ENCODE results near the gene CORO2B. TPM values are rescaled to one million over a fixed set of nuclear protein-coding genes. Genes with fewer than 3 reads are reported as not detected.
"Not testable (repeated sequence)": the region's sequence is repeated elsewhere in the genome, so short reads cannot be mapped to it uniquely, and the experiment has no call there.

The CORO2B gene
- total RNA-seq, 1 experiment from 2014 or later = 0.17 TPM

DNA sequence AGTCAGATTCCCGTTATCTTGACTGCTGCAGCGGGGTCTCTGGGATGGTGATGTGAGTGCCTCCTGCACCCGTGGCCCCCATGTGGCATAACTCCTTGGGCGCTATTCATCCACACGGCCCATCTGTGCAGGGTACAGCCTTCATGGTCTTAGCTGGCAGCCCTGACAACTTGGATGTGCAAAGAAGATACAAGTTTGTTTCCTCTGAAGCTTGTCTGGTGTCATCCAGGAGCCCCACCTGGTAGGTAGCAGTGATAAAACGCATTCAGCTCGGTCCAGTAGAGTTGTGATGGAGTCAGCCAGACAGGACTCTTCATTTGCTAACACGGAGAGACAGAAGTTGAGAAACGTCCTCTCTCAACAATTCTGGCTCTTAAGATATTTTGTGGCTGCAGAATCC is 53.3 kb downstream of the CORO2B start:
- in situ Hi-C loops (cut with HindIII; ENCODE audit: low pct_unique_long_range_greater_than_20kb, low sequenced_read_pairs) = no loop called here
- DNase-seq (ENCODE audit: low read depth) = no peak

DNA sequence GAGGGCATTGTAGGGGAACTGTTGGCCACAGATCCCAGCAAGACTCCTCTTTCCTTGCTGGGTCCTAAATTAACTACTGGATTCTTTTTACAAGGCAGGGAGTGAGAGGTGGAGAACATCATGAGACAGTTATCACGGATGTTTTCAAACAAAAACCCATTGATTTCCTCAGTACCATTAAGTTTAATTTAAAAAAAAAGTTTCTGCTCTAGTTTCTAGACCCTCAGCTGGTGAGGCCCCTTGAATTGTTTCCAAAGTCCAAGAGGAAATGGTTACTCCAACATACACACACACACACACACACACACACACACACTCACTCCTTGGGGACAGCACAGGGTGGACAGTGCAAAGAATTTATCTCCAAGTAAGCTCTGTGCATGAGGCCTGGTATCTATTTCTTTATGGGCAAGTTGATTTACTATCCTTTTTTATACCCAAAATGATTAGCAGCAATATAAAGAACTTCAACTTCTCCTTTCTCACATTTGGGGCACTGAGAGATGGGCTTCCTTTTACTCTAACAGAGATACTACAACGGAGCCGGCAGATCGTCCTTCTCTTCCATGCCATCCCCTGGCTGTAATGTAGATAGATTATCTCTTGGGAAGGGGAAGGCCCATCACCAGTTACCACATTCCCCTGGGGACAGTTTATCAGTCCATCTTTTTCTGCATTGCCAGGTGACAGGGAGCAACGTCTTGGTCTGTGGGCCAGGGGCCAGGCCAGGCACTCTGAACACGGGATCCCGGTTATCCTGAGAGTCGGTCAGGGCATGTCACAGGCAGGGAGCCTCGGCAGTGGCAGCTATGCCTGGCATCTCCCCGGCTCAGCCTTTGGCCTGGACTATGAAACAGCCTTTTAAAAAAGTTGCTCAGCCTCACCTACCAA is 54.7 kb downstream of the CORO2B start:
- DNase-seq (ENCODE audit: low read depth) = no peak
- in situ Hi-C loops (cut with HindIII; ENCODE audit: low pct_unique_long_range_greater_than_20kb, low sequenced_read_pairs) = no loop called here

DNA sequence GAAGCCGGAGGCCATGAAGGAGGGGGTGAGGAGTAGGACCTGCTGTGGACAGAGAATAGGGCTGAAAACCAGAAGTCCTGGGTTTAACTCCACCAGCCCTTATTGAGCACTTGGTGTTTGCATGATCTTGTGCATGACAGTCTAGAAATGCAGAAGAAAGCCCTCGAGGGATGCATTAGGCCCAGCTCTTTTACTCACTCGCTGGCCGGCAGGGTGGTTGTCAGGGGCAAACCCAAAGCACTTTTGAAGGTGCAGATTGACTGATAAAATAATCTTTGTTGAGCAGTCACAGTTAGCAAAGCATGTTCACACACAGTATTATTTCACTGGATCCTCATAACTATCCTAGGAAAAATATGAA is 55.3 kb downstream of the CORO2B start:
- DNase-seq (ENCODE audit: low read depth) = no peak
- in situ Hi-C loops (cut with HindIII; ENCODE audit: low pct_unique_long_range_greater_than_20kb, low sequenced_read_pairs) = no loop called here

DNA sequence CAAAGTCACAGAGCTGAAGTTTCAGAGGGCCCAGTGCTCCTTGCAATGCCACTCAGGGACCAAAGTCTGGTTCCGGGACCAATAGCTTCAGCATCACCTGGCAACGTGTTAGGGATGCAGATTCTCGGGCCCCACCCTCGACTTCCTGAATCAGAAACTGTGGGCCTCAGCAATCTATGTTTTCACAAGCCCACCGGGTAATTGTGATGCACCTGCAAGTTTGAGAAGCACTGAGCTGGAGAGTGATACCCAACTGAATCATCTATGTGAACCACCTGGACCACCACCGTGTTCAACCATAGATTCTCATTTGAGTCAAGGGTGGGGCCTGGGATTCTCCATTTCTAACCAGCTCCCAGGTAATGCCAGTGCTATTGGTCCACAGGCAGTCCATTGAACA is 55.7 kb downstream of the CORO2B start:
- no peak for DNase-seq (ENCODE audit: low read depth)
- in situ Hi-C loops (cut with HindIII; ENCODE audit: low pct_unique_long_range_greater_than_20kb, low sequenced_read_pairs) = no loop called here

DNA sequence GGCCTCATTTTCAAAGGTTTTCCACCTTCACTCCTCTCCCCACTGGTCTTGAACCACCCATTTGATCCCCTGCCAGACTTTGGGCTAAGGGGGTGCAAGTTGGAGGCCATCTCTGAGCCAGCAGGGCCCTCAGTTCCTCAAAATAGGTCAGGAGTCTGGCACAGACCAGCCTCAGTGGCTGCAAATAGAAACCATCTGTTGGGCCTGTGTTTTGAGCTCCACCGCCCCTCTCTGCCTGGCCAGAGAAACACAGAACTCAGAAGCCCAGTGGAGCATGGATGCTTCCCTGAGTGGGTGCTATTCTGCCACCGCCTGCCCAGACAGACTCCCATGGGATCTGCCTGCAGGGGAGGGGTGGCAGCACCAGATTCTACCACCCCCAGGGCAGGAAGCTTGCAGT is 56.3 kb downstream of the CORO2B start:
- in situ Hi-C loops (cut with HindIII; ENCODE audit: low pct_unique_long_range_greater_than_20kb, low sequenced_read_pairs) = no loop called here
- DNase-seq (ENCODE audit: low read depth) = no peak

DNA sequence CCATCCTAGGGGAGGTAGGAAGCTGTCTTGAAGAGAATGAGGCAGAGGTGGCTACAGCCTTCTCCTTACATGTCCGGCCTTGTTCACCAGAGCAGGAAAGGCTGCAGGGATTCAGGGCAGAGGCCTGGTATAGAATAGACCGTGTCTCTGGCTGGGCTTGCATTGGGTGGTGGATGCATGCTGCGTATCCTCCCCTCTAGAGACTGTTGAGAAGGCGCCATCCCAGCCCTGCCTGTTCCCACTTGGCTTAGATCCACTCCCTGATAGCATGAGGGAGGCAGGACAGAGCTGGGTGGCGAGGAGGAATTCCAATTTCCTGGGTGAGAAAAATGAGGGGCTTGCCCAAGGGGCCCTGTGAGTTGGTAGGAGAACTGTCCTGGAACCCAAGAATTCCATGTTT is 57.5 kb downstream of the CORO2B start:
- no peak for DNase-seq (ENCODE audit: low read depth)
- in situ Hi-C loops (cut with HindIII; ENCODE audit: low pct_unique_long_range_greater_than_20kb, low sequenced_read_pairs) = no loop called here

DNA sequence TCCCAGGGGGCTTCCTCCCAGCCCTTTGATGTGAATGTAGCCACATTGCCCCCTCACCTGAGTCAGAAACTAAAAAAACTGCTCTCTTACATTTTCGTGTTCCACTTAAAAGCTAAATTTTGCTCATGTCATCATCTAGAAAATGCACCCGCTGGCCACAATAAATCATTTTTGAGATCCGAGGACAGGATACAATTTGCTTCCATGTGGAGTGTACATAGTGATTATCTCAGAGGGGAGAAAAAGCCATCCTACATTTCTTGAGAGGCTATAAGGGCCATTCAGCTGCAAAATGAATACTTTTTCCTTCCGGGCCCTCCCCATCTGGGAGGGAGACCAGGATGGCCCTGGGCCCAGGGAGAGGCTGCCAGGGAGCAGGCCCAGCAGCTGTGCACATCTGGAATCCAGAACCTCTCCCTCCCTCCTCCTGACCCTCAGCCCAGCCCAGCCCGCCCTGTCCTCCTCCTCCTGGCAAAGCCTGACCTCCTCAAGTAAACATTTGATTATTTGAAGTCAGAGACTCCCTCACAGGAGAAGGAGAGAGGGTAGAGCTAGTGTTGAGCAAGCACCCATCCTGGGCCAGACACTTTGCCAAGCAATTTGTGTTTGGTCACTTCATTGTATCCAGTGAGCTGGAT is 59.1 kb downstream of the CORO2B start:
- in situ Hi-C loops (cut with HindIII; ENCODE audit: low pct_unique_long_range_greater_than_20kb, low sequenced_read_pairs) = no loop called here
- DNase-seq (ENCODE audit: low read depth) = no peak

DNA sequence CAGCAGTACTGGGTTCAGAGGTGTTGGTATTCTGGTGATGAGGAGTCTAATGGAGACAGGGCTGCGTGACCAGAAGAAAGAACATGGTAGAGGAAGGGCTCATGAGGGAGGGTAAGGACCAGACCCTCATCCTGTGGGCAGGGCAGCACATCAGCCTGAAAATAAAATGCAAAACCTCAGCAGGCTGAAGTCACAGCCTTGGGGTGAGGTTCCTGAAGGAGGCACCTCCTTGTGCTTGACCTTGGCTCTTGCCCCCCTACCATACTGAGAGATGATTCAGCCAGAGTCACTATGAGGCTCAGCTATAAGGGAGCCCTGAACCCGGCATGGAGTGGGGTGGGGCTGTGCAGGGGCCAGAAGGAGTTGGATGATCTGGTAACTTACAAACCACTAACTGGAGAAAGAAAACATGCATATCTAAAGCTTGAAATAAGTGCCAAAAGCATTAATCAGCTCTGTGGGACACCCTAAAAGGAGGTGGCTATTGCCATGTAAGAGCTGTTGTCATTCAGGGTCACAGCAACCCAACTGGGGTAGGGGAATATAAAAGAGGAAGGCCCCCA is 60.2 kb downstream of the CORO2B start:
- no peak for DNase-seq (ENCODE audit: low read depth)
- in situ Hi-C loops (cut with HindIII; ENCODE audit: low pct_unique_long_range_greater_than_20kb, low sequenced_read_pairs) = no loop called here

DNA sequence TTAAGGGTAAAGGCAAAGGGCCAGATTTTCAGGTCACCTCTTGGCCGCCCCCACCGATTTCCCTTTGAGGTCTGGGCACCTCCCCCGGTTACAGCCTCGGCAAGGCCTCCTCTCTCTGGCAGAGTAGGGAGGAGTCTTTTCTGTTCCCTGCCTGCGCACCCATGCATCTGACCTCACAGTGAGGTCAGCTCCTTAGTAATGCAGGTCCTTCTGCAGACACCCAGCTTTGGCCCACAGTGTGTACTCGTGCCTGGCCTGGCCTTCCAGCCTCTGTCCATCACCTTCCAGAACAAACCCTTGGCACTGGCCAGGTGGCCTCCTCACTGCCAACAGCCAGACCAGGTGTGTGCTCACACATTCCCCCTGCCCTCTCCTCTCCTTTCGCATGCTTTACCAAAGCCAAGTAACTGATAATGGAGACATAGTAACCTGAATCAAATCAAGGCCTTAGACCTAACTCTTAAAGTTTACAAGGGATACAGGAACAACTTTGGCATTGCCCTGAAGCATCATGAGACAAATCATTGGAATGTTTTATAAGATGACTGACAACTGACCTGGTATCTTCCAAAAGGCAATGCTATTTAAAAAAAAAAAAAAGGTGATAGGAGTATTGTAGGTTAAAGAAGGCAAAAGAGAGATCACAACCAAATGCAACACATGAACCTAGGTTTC is 61.3 kb downstream of the CORO2B start:
- in situ Hi-C loops (cut with HindIII; ENCODE audit: low pct_unique_long_range_greater_than_20kb, low sequenced_read_pairs) = no loop called here
- DNase-seq (ENCODE audit: low read depth) = no peak

DNA sequence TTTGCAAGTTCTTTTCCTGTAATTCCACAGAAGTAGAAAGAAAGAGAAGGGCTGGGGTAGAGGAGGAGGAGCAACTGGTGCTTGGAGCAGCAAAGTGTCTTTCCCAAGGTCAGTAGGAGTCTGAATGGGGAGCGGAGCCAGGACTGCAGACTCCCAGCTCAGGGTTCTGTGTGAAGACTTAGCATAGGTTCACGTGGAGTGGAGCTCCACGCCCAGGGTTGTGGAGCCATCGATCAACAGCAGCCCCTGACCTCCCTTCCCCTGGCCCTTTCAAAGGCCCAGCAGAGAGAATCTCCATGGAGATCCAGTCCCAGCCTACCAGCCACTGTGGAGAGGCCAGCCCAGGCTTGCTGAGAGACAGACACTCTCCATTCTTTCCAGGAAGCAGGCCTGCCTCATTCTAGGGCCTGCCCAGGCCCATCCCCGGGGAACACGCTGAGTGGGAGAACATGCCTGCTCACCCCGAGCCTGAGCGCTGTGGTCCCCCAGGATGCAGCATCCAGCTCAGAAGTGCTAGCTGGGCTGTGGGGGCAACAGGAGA is 62.1 kb downstream of the CORO2B start:
- in situ Hi-C loops (cut with HindIII; ENCODE audit: low pct_unique_long_range_greater_than_20kb, low sequenced_read_pairs) = no loop called here
- no peak for DNase-seq (ENCODE audit: low read depth)

DNA sequence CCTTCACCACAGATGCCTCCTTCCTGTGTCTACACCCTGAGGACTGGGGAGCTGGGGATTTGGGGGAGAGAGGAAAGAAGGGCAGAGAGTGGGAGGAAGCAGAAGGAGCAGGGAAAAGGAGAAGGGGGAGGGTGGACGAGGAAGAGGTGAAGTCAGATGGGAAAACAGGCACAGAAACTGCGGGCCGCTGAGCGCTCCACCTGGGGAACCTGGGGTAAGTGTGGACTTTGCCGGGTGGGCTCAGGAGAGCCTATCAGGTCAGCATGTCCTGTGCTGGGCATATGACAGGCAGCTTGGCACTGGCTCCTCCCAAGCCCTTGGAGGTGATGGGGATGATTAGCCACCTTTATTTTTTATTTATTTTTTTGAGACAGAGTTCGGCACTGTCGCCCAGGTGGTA is 62.6 kb downstream of the CORO2B start:
- in situ Hi-C loops (cut with HindIII; ENCODE audit: low pct_unique_long_range_greater_than_20kb, low sequenced_read_pairs) = no loop called here
- DNase-seq (ENCODE audit: low read depth) = no peak

DNA sequence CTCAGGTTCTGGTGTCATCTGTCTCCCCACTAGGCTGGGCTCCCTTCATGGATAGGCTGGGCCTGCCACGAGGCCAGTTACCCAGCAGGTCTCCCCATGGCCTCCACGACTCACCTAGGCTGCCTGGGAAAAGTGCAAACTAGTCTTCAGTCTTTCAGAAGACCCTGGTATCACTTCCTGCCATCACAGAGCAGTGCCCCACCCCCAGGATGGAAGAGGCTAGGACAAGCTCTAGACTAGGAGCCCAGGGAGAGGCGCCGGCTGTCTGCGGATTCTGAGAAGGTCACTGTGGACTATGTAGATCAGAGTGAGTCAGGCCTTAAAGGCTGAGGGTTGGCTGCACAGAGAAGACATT is 63.7 kb downstream of the CORO2B start:
- no peak for DNase-seq (ENCODE audit: low read depth)
- in situ Hi-C loops (cut with HindIII; ENCODE audit: low pct_unique_long_range_greater_than_20kb, low sequenced_read_pairs) = no loop called here

DNA sequence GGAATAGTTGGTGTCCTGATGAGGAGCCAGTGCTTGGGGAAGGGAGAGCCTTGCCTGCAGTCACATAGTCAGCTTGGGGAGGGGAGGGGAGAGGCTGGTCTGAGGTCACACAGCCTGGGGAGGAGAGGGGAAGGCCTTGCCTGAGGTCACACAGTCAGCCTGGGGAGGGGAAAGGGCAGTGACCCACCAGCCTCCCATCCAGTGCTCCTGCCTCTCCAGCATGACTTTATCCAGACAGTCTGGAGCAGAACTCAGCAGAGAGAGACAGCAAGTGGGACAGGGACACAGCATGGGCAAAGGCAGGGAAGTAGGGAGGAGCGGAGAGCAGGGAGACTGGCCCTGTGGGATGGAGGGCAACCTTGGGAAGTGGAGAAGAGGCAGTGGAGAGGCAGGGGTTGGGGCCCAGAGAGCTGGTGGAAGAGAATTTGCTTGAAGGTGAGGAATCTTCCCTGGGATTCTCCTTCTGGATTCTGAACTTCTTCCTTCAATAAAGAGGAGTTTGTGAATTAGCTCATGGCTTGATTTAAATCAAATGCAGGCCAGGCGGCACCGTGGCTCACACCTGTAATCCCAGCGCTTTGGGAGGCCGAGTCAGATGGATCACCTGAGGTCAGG is 64.5 kb downstream of the CORO2B start:
- in situ Hi-C loops (cut with HindIII; ENCODE audit: low pct_unique_long_range_greater_than_20kb, low sequenced_read_pairs) = no loop called here
- DNase-seq (ENCODE audit: low read depth) = no peak

DNA sequence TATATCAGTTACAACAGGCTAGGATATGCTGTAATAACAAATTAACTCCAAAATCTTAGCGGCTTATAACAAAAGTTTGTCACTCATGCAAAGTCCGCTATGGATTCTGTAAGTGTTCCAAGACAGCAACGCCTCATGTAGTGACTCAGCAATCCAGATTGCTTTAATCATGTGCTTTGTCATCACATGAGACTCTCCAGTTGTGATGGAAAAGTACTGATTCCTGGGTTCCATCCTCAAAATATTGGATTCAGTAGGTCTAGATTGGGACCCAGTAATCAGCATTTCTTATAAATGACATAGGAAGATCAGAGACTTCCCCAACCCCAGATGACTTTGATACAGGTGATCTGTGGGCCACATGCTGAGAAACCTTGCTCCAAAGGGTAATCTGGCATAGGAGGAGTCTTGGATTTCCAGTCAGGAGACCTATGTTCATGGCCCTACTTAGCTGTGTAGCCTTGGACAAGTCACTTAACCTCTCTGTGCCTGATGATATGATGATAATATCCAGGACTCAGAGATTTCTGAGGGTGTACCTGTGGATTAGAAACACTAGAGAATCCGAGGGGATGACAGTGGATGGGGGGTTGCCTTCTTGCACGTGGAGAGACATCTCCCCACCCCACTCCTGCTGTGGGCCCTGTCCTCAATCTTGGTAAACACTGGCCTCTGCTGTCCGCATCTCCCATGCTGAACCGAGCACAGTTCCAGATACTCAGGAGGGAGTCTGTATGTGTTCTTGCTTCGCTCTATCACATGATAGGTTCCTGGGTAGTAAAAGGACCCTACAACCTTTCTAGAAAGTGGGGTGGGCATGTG is 65.5 kb downstream of the CORO2B start:
- DNase-seq (ENCODE audit: low read depth) = peak; percentile 8
- in situ Hi-C loops (cut with HindIII; ENCODE audit: low pct_unique_long_range_greater_than_20kb, low sequenced_read_pairs) = no loop called here

DNA sequence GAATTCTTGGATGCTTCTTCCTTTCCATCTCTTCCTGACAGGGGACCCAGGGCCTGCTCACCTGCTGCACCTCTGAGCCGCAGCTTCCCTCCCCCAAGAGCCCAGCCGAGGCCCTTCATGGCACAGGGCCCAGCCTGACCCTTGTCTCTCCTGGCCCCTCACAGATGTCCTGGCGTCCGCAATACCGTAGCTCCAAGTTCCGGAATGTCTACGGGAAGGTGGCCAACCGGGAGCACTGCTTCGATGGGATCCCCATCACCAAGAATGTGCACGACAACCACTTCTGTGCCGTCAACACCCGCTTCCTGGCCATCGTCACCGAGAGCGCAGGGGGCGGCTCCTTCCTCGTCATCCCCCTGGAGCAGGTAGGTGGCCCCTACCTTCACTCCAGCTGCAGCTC is 66.2 kb downstream of the CORO2B start:
- in situ Hi-C loops (cut with HindIII; ENCODE audit: low pct_unique_long_range_greater_than_20kb, low sequenced_read_pairs) = no loop called here
- no peak for DNase-seq (ENCODE audit: low read depth)

DNA sequence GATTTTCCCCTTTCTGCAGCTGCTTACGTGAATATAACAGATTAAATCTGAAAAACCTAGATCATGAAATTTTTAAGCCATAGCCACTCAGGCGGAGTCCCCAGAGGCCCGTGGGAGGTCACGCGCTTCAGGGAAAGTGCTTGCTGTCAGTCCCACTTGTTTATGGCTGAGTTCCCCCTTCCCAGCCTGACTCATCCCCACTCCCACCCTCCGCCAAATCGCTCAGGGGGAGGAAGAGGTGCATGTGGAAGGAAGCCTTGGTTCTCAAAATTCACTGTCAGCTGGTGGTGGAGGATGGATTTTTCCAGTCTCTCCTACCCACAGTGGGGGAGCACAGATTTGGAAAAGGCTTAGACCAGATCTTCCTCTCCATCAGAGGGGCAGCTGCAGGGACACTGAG is 67.4 kb downstream of the CORO2B start:
- no peak for DNase-seq (ENCODE audit: low read depth)
- in situ Hi-C loops (cut with HindIII; ENCODE audit: low pct_unique_long_range_greater_than_20kb, low sequenced_read_pairs) = no loop called here

DNA sequence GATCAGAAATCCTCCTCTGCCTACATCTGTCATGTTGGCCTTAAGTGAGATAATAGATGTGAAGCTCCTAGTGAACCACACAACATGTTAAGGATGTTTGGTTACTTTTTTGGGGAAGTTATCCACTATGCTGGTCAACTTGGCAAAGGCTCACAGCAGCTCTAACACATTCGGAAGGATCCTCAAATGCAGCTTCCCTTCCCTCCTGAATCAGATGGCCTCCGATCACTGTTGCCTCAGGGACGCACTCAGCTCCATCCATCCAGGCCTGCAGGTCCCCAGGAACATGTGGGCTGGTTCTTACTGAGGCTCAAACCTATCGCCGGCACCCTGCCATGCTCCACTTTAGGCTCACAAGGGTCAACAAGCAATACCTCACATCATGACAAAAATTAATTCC is 67.9 kb downstream of the CORO2B start:
- in situ Hi-C loops (cut with HindIII; ENCODE audit: low pct_unique_long_range_greater_than_20kb, low sequenced_read_pairs) = no loop called here
- DNase-seq (ENCODE audit: low read depth) = no peak

DNA sequence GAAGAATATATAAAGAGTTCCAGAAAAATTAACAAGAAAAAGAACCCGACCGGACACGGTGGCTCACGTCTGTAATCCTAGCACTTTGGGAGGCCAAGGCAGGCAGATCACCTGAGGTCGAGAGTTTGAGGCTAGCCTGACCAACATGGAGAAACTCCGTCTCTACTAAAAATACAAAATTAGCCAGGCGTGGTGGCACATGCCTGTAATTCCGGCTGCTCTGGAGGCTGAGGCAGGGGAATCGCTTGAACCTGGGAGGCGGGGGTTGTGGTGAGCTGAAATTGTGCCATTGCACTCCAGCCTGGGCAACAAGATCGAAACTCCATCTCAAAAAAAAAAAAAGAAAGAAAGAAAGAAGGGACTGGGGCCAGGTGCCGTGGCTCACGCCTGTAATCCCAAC is 68.6 kb downstream of the CORO2B start:
- DNase-seq (ENCODE audit: low read depth); in situ Hi-C loops (cut with HindIII; ENCODE audit: low pct_unique_long_range_greater_than_20kb, low sequenced_read_pairs): not testable (repeated sequence)
